Measurements from ENCODE around the gene FOXK2. TPM values are rescaled to one million over a fixed set of nuclear protein-coding genes. Genes with fewer than 3 reads are reported as not detected.

FOXK2 gene
- total RNA-seq, 1 experiment from 2014 or later: 118 TPM

- Mint-ChIP-seq H3K27ac (ENCODE audit: unreplicated experiment) (peak overlapping the region; percentile 94), H3K9me3 (ENCODE audit: unreplicated experiment) (no peaks in the 10 kb centered on the region), H3K4me1 (ENCODE audit: low read depth, unreplicated experiment) (peaks cover 17% of the 10 kb centered on the region), H3K27me3 (ENCODE audit: insufficient read depth, unreplicated experiment) (no peaks in the 10 kb centered on the region), H3K4me3 (ENCODE audit: unreplicated experiment) (peak overlapping the region; percentile 97), H3K36me3 (ENCODE audit: insufficient read depth, unreplicated experiment) (peaks cover 41% of the 10 kb centered on the region)
- Histone ChIP-seq H3K4me1 (peaks cover 24% of the 10 kb centered on the region), H3K27me3 (replicated peaks; ENCODE audit: control insufficient read depth, insufficient read depth, low read length) (no peaks in the 10 kb centered on the region), H3K9me3 (no peaks in the 10 kb centered on the region), H3K36me3 (ENCODE audit: control insufficient read depth, insufficient read depth, low read length) (no peaks in the 10 kb centered on the region), H3K4me3 (ENCODE audit: low read depth, low read length) (peak overlapping the region; percentile 93)
- BruUV-seq (replicated peaks): no TSS peak
- intact Hi-C loops (cut with micrococcal nuclease; ENCODE audit: unreplicated experiment): loop anchor here (5.0 kb wide), 1 partner anchor 593 kb away; the partner anchor contains the start of gene MAFG
- peak in 1 of 2 experiments; percentile 57 for DNase-seq
- ChIA-PET CTCF (interaction anchor here (0.6 kb wide), 1 partner anchor 11 kb away, joined by 6 read pairs; no protein-coding TSS in a partner anchor), POLR2A (interaction anchor here (0.5 to 1.7 kb wide), 6 partner anchors 26 to 1123 kb away, joined by 3 to 9 read pairs (median 3); no protein-coding TSS in a partner anchor)
- TF ChIP-seq, protein P1, sequence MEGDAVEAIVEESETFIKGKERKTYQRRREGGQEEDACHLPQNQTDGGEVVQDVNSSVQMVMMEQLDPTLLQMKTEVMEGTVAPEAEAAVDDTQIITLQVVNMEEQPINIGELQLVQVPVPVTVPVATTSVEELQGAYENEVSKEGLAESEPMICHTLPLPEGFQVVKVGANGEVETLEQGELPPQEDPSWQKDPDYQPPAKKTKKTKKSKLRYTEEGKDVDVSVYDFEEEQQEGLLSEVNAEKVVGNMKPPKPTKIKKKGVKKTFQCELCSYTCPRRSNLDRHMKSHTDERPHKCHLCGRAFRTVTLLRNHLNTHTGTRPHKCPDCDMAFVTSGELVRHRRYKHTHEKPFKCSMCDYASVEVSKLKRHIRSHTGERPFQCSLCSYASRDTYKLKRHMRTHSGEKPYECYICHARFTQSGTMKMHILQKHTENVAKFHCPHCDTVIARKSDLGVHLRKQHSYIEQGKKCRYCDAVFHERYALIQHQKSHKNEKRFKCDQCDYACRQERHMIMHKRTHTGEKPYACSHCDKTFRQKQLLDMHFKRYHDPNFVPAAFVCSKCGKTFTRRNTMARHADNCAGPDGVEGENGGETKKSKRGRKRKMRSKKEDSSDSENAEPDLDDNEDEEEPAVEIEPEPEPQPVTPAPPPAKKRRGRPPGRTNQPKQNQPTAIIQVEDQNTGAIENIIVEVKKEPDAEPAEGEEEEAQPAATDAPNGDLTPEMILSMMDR (IDR thresholded peaks at IDR 0.05; ENCODE audit: insufficient read depth in 1 of 2, low read depth in 1 of 2, low read length in 1 of 2, severe bottlenecking in 1 of 2, unreplicated experiment in 1 of 2): no peak
These were observed 705 bp downstream of the FOXK2 start for GRCh38 chr17:82519971-82520903.

DNA sequence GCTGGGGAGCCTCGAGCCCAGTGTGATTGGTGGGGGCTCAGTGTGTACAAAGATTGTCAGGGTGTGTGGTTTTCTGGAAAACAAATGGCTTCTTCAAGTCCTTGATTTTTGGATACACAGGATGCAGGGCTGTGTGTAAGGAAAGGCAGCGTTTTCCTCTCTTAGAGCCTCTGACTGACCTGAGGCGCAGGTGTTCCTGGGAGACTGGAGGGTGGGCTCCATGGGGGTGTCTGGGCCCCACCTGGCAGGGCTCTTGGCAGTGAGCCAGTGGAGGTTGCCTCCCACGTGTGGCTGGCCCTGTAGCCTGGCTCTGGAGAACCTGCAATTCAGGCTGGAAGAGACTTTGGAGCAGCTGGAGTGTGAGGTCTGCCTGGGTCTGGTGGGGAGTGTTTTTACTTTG is 5.0 kb downstream of the FOXK2 start:
- Mint-ChIP-seq H3K4me3 (ENCODE audit: unreplicated experiment) (peak overlapping the region; percentile 29), H3K27me3 (ENCODE audit: insufficient read depth, unreplicated experiment) (no peaks in the 10 kb centered on the region), H3K4me1 (ENCODE audit: low read depth, unreplicated experiment) (peaks cover 38% of the 10 kb centered on the region), H3K9me3 (ENCODE audit: unreplicated experiment) (no peaks in the 10 kb centered on the region), H3K27ac (ENCODE audit: unreplicated experiment) (peak overlapping the region; percentile 71), H3K36me3 (ENCODE audit: insufficient read depth, unreplicated experiment) (peaks cover 58% of the 10 kb centered on the region)
- H3K9me3 ChIP-seq: no peaks in the 10 kb centered on the region
- no peaks in the 10 kb centered on the region for H3K27me3 ChIP-seq (replicated peaks; ENCODE audit: control insufficient read depth, insufficient read depth, low read length)
- H3K4me1 ChIP-seq: peaks cover 34% of the 10 kb centered on the region
- no peaks in the 10 kb centered on the region; the same call in 1 of the 2 replicates for H3K36me3 ChIP-seq (ENCODE audit: control insufficient read depth, insufficient read depth, low read length)
- ChIA-PET CTCF (no interaction called here), POLR2A (no interaction called here)
- no TSS peak for BruUV-seq (replicated peaks)
- DNase-seq: no peak
- TF ChIP-seq, protein P1 (IDR thresholded peaks at IDR 0.05; ENCODE audit: insufficient read depth in 1 of 2, low read depth in 1 of 2, low read length in 1 of 2, severe bottlenecking in 1 of 2, unreplicated experiment in 1 of 2): no peak
- H3K4me3 ChIP-seq (ENCODE audit: low read depth, low read length): no peak overlapping the region
- intact Hi-C loops (cut with micrococcal nuclease; ENCODE audit: unreplicated experiment): loop anchor here (5.0 kb wide), 1 partner anchor 597 kb away; the partner anchor contains the start of gene MAFG

DNA sequence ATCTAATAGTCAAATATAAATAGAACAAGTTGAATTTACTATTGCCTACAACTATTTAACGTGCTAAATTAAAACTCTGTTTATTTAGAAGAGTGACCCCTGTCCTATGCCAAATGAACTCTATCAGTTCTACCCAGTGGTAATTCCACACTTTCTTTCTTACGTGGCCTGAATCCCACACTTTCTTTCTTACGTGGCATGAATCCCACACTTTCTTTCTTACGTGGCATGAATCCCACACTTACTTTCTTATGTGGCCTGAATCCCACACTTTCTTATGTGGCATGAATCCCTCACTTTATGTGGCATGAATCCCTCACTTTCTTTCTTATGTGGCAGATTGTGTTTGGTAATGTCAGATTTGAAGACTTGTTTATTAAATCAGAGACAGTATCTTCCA is 6.2 kb downstream of the FOXK2 start:
- Mint-ChIP-seq H3K27me3 (ENCODE audit: insufficient read depth, unreplicated experiment) (no peaks in the 10 kb centered on the region), H3K4me1 (ENCODE audit: low read depth, unreplicated experiment) (peaks cover 38% of the 10 kb centered on the region), H3K4me3 (ENCODE audit: unreplicated experiment) (no peak overlapping the region), H3K9me3 (ENCODE audit: unreplicated experiment) (no peaks in the 10 kb centered on the region), H3K36me3 (ENCODE audit: insufficient read depth, unreplicated experiment) (peaks cover 63% of the 10 kb centered on the region), H3K27ac (ENCODE audit: unreplicated experiment) (peak overlapping the region; percentile 13)
- intact Hi-C loops (cut with micrococcal nuclease; ENCODE audit: unreplicated experiment): no loop called here
- CTCF ChIA-PET: no interaction called here
- H3K36me3 ChIP-seq (ENCODE audit: control insufficient read depth, insufficient read depth, low read length): no peaks in the 10 kb centered on the region; the same call in 1 of the 2 replicates
- POLR2A ChIA-PET: no interaction called here
- H3K9me3 ChIP-seq: no peaks in the 10 kb centered on the region
- peaks cover 42% of the 10 kb centered on the region for H3K4me1 ChIP-seq
- no TSS peak for BruUV-seq (replicated peaks)
- TF ChIP-seq, protein P1 (IDR thresholded peaks at IDR 0.05; ENCODE audit: insufficient read depth in 1 of 2, low read depth in 1 of 2, low read length in 1 of 2, severe bottlenecking in 1 of 2, unreplicated experiment in 1 of 2): no peak
- no peak for DNase-seq
- no peak overlapping the region for H3K4me3 ChIP-seq (ENCODE audit: low read depth, low read length)
- no peaks in the 10 kb centered on the region for H3K27me3 ChIP-seq (replicated peaks; ENCODE audit: control insufficient read depth, insufficient read depth, low read length)
